Measurements from ENCODE around the gene NTRK3.

Gene NTRK3

GRCh38 chr15:87817553-87817952 is 439.0 kb downstream of the NTRK3 start:
- no peak for DNase-seq (ENCODE audit: low spot score)

DNA sequence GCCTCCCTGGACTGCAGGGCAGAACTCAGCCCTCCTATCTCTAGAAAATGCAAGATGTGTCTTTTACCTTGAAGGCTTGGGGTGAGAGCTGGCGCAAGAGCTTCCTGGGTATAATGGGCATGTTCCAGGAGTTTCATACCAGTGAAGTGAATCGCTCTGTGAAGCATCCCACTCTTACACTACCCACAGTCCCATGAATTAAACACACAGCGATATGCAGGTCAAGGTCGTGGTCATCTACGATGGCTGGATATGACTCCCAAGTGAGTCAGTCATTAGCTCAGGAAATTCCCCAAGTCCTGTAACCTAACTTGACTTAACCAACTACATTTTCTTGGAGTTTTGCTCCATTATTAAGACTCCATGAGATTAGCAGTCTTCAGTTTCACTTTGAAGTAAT is 439.7 kb downstream of the NTRK3 start:
- no peak for DNase-seq (ENCODE audit: low spot score)

DNA sequence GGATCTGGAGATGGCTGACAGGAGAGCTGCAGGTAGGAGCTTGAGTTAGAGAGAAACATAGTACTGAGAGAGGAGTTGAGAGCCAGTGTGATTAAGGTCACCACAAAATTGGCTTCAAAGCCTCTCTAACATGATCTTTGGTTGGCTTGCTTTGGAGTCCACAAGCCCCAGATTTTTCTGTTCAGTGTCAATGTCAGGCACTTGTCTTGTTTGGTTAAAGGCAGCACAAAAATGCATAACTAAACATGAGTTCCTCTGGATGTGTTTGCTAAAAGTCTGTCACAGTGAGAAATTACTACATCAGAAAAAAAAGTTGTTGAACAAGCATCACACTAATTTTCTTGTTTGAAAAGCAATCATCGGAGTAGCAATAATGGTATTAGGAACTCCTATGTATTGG is 440.5 kb downstream of the NTRK3 start:
- DNase-seq (ENCODE audit: low spot score) = no peak
